Measurements from ENCODE around the gene HJV.

The HJV gene

DNA sequence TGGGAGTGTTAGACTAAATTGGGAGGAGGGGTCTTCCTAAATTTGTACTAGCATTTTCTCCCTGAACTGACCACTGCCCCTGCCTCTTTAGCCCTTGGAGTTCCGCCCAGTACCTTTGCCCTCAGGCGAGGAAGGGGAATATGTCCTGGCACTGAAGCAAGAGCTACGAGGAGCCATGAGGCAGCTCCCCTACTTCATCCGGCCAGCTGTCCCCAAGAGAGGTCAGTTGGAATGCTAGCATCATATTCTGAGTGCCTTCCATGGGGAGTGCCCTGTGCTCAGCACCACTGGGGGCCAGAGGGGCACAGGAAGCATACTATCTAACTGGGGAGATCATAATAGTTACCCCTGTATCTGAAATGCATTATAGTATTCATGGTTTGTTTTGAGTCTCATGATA is 46.3 kb downstream of the HJV start:
- DNase-seq (ENCODE audit: low spot score), result no peak

DNA sequence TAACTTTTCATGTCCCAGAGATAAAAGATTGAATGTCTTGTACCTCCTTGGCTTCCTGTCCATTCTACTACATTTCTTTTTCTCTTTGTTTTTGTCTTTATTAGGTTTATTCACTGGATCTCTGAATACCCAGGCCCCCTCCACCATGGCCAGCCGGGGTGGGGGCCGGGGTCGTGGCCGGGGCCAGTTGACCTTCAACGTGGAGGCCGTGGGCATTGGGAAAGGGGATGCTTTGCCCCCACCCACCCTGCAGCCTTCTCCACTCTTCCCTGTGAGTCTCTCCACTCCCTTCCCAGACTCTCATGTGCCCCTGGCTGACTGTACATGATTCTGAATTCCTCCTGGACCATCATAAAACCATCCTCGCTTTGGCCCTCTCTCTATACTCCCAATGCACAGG is 46.8 kb downstream of the HJV start:
- DNase-seq (ENCODE audit: low spot score), result no peak

DNA sequence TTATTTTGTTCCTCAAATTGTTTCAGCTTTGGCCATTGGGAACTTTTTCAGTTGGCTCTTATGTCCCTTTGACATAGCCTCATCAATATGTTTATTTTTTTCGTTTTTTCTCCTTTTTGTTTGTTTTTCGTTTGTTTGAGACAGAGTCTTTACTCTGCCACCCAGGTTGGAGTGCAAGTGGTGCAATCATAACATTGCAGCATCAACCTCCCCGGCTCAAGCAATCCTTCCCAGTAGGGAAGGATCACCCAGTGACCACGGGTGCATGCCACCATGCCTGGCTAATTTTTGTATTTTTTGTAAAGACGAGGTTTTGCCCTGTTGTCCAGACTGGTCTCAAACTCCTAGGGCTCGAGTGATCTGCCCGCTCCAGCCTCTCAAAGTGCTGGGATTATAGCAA is 49.0 kb downstream of the HJV start:
- DNase-seq (ENCODE audit: low spot score), result no peak
